K562 (cell line): Measurements from ENCODE around the gene BCAS1.

ENCODE experiments used
- ADNP ChIP-seq: fragments of 200-800 bp; sonication (Bioruptor generic); IDR thresholded peaks from 2 replicates; pipeline ENCODE4 v1.6.1; 2016; ENCODE audit warnings: missing genetic modification characterization, missing compliant biosample characterization
- ATF2 ChIP-seq: sonication (generic); formaldehyde crosslinking; IDR thresholded peaks from 2 replicates; pipeline ENCODE4 v1.8.1; 2022; ENCODE audit warnings: missing genetic modification reagents
- DEAF1 ChIP-seq: fragments of 450-650 bp; formaldehyde crosslinking; IDR thresholded peaks from 2 replicates; pipeline ENCODE4 v1.4.0; 2020; ENCODE audit warnings: mild to moderate bottlenecking, moderate library complexity
- ILF3 ChIP-seq: fragments of 450-650 bp; IDR thresholded peaks from 2 replicates; pipeline ENCODE4 v1.6.1; 2018; ENCODE audit warnings: antibody characterized with exemption, mild to moderate bottlenecking, moderate library complexity, borderline replicate concordance
- KAT8 ChIP-seq: fragments of 450-650 bp; IDR thresholded peaks from 2 replicates; pipeline ENCODE4 v1.6.1; 2016; ENCODE audit warnings: low read depth, mild to moderate bottlenecking
- MAZ ChIP-seq, 2 experiments: fragments of 450-650 bp in 1 of 2; sonication (generic) in 1 of 2; formaldehyde crosslinking; IDR thresholded peaks in 1 of 2; conservative IDR thresholded peaks in 1 of 2; 2 replicates each; pipeline versions ENCODE4 v1.4.0 to v1.5.0; 2020; ENCODE audit warnings: mild to moderate bottlenecking in 1 of 2, missing genetic modification reagents in 1 of 2
- ZNF274 ChIP-seq: IDR thresholded peaks from 2 replicates; pipeline ENCODE4 v1.6.1; 2011; ENCODE audit warnings: low read depth, mild to moderate bottlenecking, low read length, moderate library complexity, borderline replicate concordance
- ZNF76 ChIP-seq: fragments of 250-450 bp; sonication (Bioruptor Pico); IDR thresholded peaks from 2 replicates; pipeline ENCODE4 v1.4.0; 2020; ENCODE audit warnings: mild to moderate bottlenecking, moderate library complexity, borderline replicate concordance
- TF ChIP-seq, protein P1 (sequence below): IDR thresholded peaks from 2 replicates; pipeline ENCODE4 v1.6.1; 2016; ENCODE audit warnings: missing genetic modification characterization, missing compliant biosample characterization

GRCh38 chr20:53921443-53921973 is 148.9 kb downstream of the BCAS1 start:
- TF ChIP-seq ZNF76 (no peak), ATF2 (CRISPR knock-in tag) (no peak), MAZ (CRISPR knock-in tag; conservative IDR thresholded peaks at IDR 0.05 in 1 of 2, IDR thresholded peaks at IDR 0.05 in 1 of 2) (no peak), ZNF274 (no peak), DEAF1 (CRISPR knock-in tag) (no peak), KAT8 (no peak), ADNP (no peak), ILF3 (no peak)
- TF ChIP-seq, protein P1, sequence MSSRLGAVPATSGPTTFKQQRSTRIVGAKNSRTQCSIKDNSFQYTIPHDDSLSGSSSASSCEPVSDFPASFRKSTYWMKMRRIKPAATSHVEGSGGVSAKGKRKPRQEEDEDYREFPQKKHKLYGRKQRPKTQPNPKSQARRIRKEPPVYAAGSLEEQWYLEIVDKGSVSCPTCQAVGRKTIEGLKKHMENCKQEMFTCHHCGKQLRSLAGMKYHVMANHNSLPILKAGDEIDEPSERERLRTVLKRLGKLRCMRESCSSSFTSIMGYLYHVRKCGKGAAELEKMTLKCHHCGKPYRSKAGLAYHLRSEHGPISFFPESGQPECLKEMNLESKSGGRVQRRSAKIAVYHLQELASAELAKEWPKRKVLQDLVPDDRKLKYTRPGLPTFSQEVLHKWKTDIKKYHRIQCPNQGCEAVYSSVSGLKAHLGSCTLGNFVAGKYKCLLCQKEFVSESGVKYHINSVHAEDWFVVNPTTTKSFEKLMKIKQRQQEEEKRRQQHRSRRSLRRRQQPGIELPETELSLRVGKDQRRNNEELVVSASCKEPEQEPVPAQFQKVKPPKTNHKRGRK (tag): no peak
